MM.1S (cell line): ENCODE measurements around the gene AADACL4.

ENCODE experiments used
- CTCF ChIP-seq: fragments of 300-600 bp; sonication (generic); IDR thresholded peaks from 2 replicates; pipeline ENCODE4 v1.5.1; 2016; ENCODE audit warnings: antibody characterized with exemption, low read length, mixed read lengths
- EZH2 ChIP-seq: fragments of 300-600 bp; sonication (generic); optimal IDR thresholded peaks from 2 replicates; pipeline ENCODE3; 2017; ENCODE audit warnings: low read depth, mild to moderate bottlenecking, antibody characterized with exemption, low read length, mixed read lengths
- EZH2phosphoT487 ChIP-seq: fragments of 300-600 bp; sonication (generic); IDR thresholded peaks from 2 replicates; pipeline ENCODE4 v1.6.1; 2018; ENCODE audit warnings: antibody characterized with exemption, low read length

DNA sequence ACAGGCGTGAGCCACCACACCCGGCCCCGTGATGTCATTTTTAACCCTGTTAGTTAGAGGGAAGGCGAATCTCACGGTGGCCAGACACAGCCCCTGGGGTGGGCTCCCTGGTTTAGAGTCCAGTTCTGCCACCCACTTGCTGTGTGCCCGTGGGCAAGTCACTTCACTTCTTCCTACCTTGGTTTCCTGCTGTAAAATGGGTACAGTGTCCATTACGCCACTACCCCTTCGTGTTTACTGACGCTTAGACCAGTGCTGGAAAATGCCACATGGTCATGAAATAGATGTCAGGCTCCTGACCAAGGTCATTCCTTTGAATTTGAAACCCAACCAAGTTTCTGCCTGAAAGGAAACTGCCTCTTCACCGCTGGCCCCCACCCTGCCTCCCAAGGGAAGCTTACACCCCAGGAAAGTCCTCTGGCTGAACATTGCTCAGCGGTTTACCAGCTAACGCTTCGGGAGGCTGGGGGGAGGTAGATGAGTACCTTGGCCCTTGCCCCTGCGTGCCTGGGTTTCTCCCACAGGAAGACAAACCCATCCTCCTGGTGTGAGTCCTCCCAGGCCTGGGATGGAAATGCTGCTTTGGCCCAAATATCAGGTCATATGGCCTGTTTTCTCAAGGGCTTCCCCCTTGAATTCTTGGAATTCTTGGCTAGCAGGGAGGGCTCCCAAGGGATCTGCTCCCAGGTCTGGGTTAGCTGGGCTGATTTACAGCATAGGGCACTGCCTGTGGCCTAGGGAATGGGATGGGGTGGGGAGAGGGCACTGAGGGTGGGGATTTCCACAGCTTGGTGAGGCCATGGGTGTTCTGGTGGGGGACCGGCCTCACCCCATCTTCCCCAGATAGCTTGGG is 7.6 kb upstream of the AADACL4 start:
- TF ChIP-seq CTCF = no peak
- no peak for TF ChIP-seq EZH2
- no peak for TF ChIP-seq EZH2phosphoT487
